Mesenchymal stem cell (in vitro differentiated cells and primary cell): Measurements from ENCODE around the gene RNF150.

Experiments
- DNase-seq: peaks from one replicate; pipeline ENCODE4 v3.0.0-alpha.2; 2013
- H2AFZ ChIP-seq: one replicate; pipeline ENCODE4 v1.6.1; 2013; ENCODE audit warnings: low read depth, mild to moderate bottlenecking, control low read depth, inconsistent platforms, low read length, moderate library complexity
- H2AK5ac ChIP-seq: 2 replicates; pipeline ENCODE4 v1.6.1; 2013; ENCODE audit warnings: low read length, moderate library complexity, mild to moderate bottlenecking, inconsistent platforms; ENCODE audit not compliant: severe bottlenecking
- H2BK120ac ChIP-seq: one replicate; pipeline ENCODE4 v1.6.1; 2013; ENCODE audit warnings: low read depth, mild to moderate bottlenecking, inconsistent platforms, low read length, moderate library complexity
- H2BK12ac ChIP-seq, 2 experiments: one replicate each; pipeline ENCODE4 v1.6.1; 2013; ENCODE audit warnings: inconsistent platforms in 2 of 2, low read length in 2 of 2, mild to moderate bottlenecking in 2 of 2, moderate library complexity in 2 of 2, control low read depth in 1 of 2
- H2BK15ac ChIP-seq: one replicate; pipeline ENCODE4 v1.6.1; 2013; ENCODE audit warnings: mild to moderate bottlenecking, low read depth, inconsistent platforms; ENCODE audit not compliant: poor library complexity, severe bottlenecking
- H2BK5ac ChIP-seq: 2 replicates; pipeline ENCODE4 v1.6.1; 2013; ENCODE audit warnings: low read depth, mild to moderate bottlenecking, low read length, control low read depth, inconsistent platforms; ENCODE audit not compliant: poor library complexity, severe bottlenecking
- H3K14ac ChIP-seq, 2 experiments: one replicate each; pipeline ENCODE4 v1.6.1; 2013; ENCODE audit warnings: inconsistent platforms in 2 of 2, low read length in 2 of 2, control low read depth in 1 of 2, mild to moderate bottlenecking in 1 of 2, moderate library complexity in 1 of 2
- H3K18ac ChIP-seq, 2 experiments: one replicate each; pipeline ENCODE4 v1.6.1; 2013; ENCODE audit warnings: inconsistent platforms in 2 of 2, low read length in 2 of 2, control low read depth in 1 of 2, low read depth in 1 of 2, mild to moderate bottlenecking in 1 of 2
- H3K23ac ChIP-seq, 2 experiments: one replicate each; pipeline ENCODE4 v1.6.1; 2013; ENCODE audit warnings: inconsistent platforms in 2 of 2, low read length in 2 of 2, mild to moderate bottlenecking in 2 of 2, moderate library complexity in 2 of 2, control low read depth in 1 of 2
- H3K27ac ChIP-seq: 2 replicates; pipeline ENCODE4 v1.5.1; 2013; ENCODE audit warnings: mild to moderate bottlenecking, moderate library complexity, low read length, control low read depth, inconsistent platforms; ENCODE audit not compliant: poor library complexity, severe bottlenecking
- H3K27me3 ChIP-seq, 2 experiments: 2 replicates each; pipeline versions ENCODE4 v1.6.1 to v1.7.0; 2013; ENCODE audit warnings: low read length in 2 of 2, mild to moderate bottlenecking in 2 of 2, moderate library complexity in 2 of 2, control low read depth in 1 of 2, inconsistent platforms in 1 of 2; ENCODE audit not compliant: control insufficient read depth in 1 of 2, insufficient read depth in 1 of 2
- H3K36me3 ChIP-seq, 2 experiments: 2 replicates each; pipeline versions ENCODE4 v1.6.1 to v1.7.0; 2013; ENCODE audit warnings: low read length in 2 of 2, control low read depth in 1 of 2, inconsistent platforms in 1 of 2, low read depth in 1 of 2, mild to moderate bottlenecking in 1 of 2; ENCODE audit not compliant: insufficient read depth in 2 of 2, control insufficient read depth in 1 of 2
- H3K4ac ChIP-seq, 2 experiments: one replicate each; pipeline ENCODE4 v1.6.1; 2013; ENCODE audit warnings: inconsistent platforms in 2 of 2, low read length in 2 of 2, mild to moderate bottlenecking in 2 of 2, moderate library complexity in 2 of 2, control low read depth in 1 of 2, low read depth in 1 of 2
- H3K4me1 ChIP-seq: 2 replicates; pipeline ENCODE4 v1.6.1; 2013; ENCODE audit warnings: low read depth, low read length, control low read depth; ENCODE audit not compliant: control insufficient read depth, insufficient read depth
- H3K4me2 ChIP-seq: 2 replicates; pipeline ENCODE4 v1.6.1; 2013; ENCODE audit warnings: low read length, mild to moderate bottlenecking, inconsistent platforms; ENCODE audit not compliant: poor library complexity, severe bottlenecking
- H3K4me3 ChIP-seq, 2 experiments: 2 replicates each; pipeline versions ENCODE4 v1.5.1 to v1.7.0; 2013; ENCODE audit warnings: low read length in 2 of 2, mild to moderate bottlenecking in 2 of 2, control low read depth in 1 of 2, low read depth in 1 of 2; ENCODE audit not compliant: insufficient read depth in 1 of 2
- H3K79me1 ChIP-seq: replicated peaks from 2 replicates; pipeline ENCODE4 v1.6.1; 2013; ENCODE audit warnings: mild to moderate bottlenecking, control low read depth, low read length, inconsistent platforms; ENCODE audit not compliant: poor library complexity, severe bottlenecking
- H3K9ac ChIP-seq: 2 replicates; pipeline ENCODE4 v1.7.0; 2013; ENCODE audit warnings: mild to moderate bottlenecking, low read length, moderate library complexity
- H3K9me3 ChIP-seq: 2 replicates; pipeline ENCODE4 v1.7.0; 2013; ENCODE audit warnings: mild to moderate bottlenecking, low read length; ENCODE audit not compliant: control insufficient read depth
- H4K8ac ChIP-seq: one replicate; pipeline ENCODE4 v1.6.1; 2013; ENCODE audit warnings: inconsistent platforms, mild to moderate bottlenecking, low read length, moderate library complexity
- H4K91ac ChIP-seq: one replicate; pipeline ENCODE4 v1.6.1; 2013; ENCODE audit warnings: mild to moderate bottlenecking, low read length, inconsistent platforms
- WGBS: methylation state at CpG from one replicate; pipeline ENCODE4 v1.1.7; 2013; ENCODE audit warnings: mixed read lengths; 5-methylcytosine and 5-hydroxymethylcytosine counted together

Gene RNF150

GRCh38 chr4:140940589-140940988, 192.7 kb downstream of the RNF150 start:
- 92% methylated on average over 1 of the region's 2 CpGs for whole genome bisulfite sequencing
- peak overlapping the region; percentile 34 for H2BK120ac ChIP-seq

DNA sequence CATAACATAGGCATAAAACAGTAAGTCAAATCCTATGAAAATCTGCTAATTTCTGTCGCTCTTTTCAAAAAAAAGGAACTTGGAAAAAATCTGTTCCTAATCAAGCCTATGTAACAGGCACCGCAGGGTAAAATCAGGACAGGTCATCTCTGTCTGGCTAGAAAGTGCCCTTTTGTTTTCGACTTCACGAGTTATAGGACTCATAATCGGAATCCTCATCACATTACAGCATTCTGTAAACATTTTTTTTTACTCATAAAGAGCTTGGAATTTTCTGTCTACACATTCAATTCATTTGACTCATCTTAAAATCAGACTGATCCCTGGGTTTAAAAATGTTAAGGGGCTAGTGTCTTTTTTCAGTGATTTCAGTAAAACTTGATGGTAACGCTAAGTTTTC, 195.4 kb downstream of the RNF150 start:
- H3K36me3 ChIP-seq: no peaks in the 10 kb centered on the region
- H4K91ac ChIP-seq: no peak overlapping the region
- no peak overlapping the region for H2BK12ac ChIP-seq
- no peaks in the 10 kb centered on the region for H3K4me1 ChIP-seq
- H3K27me3 ChIP-seq: no peaks in the 10 kb centered on the region
- H2AFZ ChIP-seq: no peak overlapping the region
- no peak overlapping the region for H3K4ac ChIP-seq
- no peak overlapping the region for H2AK5ac ChIP-seq
- H3K9me3 ChIP-seq: no peaks in the 10 kb centered on the region
- DNase-seq: peak; percentile 70
- H3K9ac ChIP-seq: peak overlapping the region; percentile 68
- H3K18ac ChIP-seq: no peak overlapping the region
- H3K4me2 ChIP-seq: no peak overlapping the region
- H2BK5ac ChIP-seq: no peak overlapping the region
- no peak overlapping the region for H4K8ac ChIP-seq
- H2BK120ac ChIP-seq: no peak overlapping the region
- H3K4me3 ChIP-seq: no peak overlapping the region
- H2BK15ac ChIP-seq: no peak overlapping the region
- WGBS: 42% methylated on average over 5 of the region's 6 CpGs
- H3K79me1 ChIP-seq: no peaks in the 10 kb centered on the region
- no peak overlapping the region for H3K27ac ChIP-seq
- H3K23ac ChIP-seq: no peak overlapping the region
- H3K14ac ChIP-seq: no peak overlapping the region

More at GRCh38 chr4:140940589-140940988, 192.7 kb downstream of the RNF150 start:
- no peak overlapping the region for H3K4me2 ChIP-seq
- H2BK5ac ChIP-seq: no peak overlapping the region
- H2AFZ ChIP-seq: no peak overlapping the region
- no peak overlapping the region for H3K14ac ChIP-seq
- H3K27ac ChIP-seq: no peak overlapping the region
- peaks cover 2% of the 10 kb centered on the region for H3K4me1 ChIP-seq
- no peaks in the 10 kb centered on the region for H3K9me3 ChIP-seq
- H3K4me3 ChIP-seq: no peak overlapping the region
- H3K18ac ChIP-seq: no peak overlapping the region
- no peak overlapping the region for H3K9ac ChIP-seq
- H2BK12ac ChIP-seq: no peak overlapping the region
- no peak overlapping the region for H4K91ac ChIP-seq
- H3K36me3 ChIP-seq: no peaks in the 10 kb centered on the region
- H2BK15ac ChIP-seq: no peak overlapping the region
- no peak overlapping the region for H4K8ac ChIP-seq
- no peak overlapping the region for H3K4ac ChIP-seq
- no peak for DNase-seq
- H2AK5ac ChIP-seq: no peak overlapping the region
- H3K27me3 ChIP-seq: no peaks in the 10 kb centered on the region
- no peaks in the 10 kb centered on the region for H3K79me1 ChIP-seq
- no peak overlapping the region for H3K23ac ChIP-seq

DNA sequence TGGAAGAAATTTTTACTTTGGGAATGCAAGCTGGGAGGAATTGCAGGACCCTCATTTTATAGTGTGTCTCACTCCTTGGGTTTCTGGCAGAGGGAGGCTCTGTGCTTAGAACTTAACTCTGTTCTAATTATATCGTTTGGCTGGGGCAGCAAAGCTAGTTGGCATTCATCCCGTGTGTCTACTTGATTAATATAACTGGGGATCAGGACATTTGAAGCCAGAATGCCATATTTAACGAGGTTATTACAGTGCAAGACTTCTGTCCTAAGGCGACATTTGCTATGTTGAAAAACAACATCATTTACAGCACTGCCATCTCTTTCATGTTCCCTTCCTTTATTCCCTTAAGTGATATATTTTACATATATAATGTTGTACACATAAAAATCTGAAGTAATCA, 198.0 kb downstream of the RNF150 start:
- Histone ChIP-seq H3K18ac (no peak overlapping the region), H3K23ac (no peak overlapping the region), H3K9ac (no peak overlapping the region), H3K4me1 (no peaks in the 10 kb centered on the region), H2AFZ (no peak overlapping the region), H3K27me3 (no peaks in the 10 kb centered on the region), H2BK5ac (no peak overlapping the region), H2BK120ac (no peak overlapping the region), H2AK5ac (no peak overlapping the region), H3K14ac (no peak overlapping the region), H3K9me3 (no peaks in the 10 kb centered on the region), H4K91ac (no peak overlapping the region), H3K79me1 (no peaks in the 10 kb centered on the region), H3K4ac (no peak overlapping the region), H4K8ac (no peak overlapping the region), H3K4me3 (no peak overlapping the region), H2BK15ac (no peak overlapping the region), H3K4me2 (no peak overlapping the region), H3K36me3 (no peaks in the 10 kb centered on the region), H2BK12ac (no peak overlapping the region), H3K27ac (no peak overlapping the region)
- WGBS: 76% methylated on average over 3 of the region's 4 CpGs
- DNase-seq: no peak

- no peak overlapping the region for H3K23ac ChIP-seq
- H2BK120ac ChIP-seq: no peak overlapping the region
- H3K27me3 ChIP-seq: no peaks in the 10 kb centered on the region
- H4K91ac ChIP-seq: no peak overlapping the region
- H3K14ac ChIP-seq: no peak overlapping the region
- H2BK12ac ChIP-seq: no peak overlapping the region
- no peaks in the 10 kb centered on the region for H3K79me1 ChIP-seq
- H3K4me1 ChIP-seq: no peaks in the 10 kb centered on the region
- H3K9me3 ChIP-seq: no peaks in the 10 kb centered on the region
- no peaks in the 10 kb centered on the region for H3K36me3 ChIP-seq
- H3K18ac ChIP-seq: no peak overlapping the region
- H3K9ac ChIP-seq: no peak overlapping the region
- no peak overlapping the region for H3K4me2 ChIP-seq
- H2AK5ac ChIP-seq: no peak overlapping the region
- 85% methylated on average over 2 of the region's 2 CpGs for whole genome bisulfite sequencing
- H2BK15ac ChIP-seq: no peak overlapping the region
- no peak overlapping the region for H2AFZ ChIP-seq
- H3K27ac ChIP-seq: no peak overlapping the region
- H3K4me3 ChIP-seq: no peak overlapping the region
- DNase-seq: no peak
- H2BK5ac ChIP-seq: no peak overlapping the region
- H3K4ac ChIP-seq: no peak overlapping the region
- H4K8ac ChIP-seq: no peak overlapping the region
These were observed 200.7 kb downstream of the RNF150 start for GRCh38 chr4:140932501-140933045.
